GM12878 (cell line): Measurements from ENCODE around the gene IGLL1. TPM values are rescaled to one million over a fixed set of nuclear protein-coding genes. Genes with fewer than 3 reads are reported as not detected.

ENCODE experiments used
- ATAC-seq: fragments of 200-7000 bp; cut with Tn5 transposase; 3 replicates; pipeline ENCODE4 v1.9.1; 2020; ENCODE audit warnings: mild to moderate bottlenecking, moderate library complexity
- BruUV-seq: library from RNA; stranded (reverse); fragments of 400-500 nt; replicated peaks from 2 replicates; lab custom pipeline; 2021; lab: Mats Ljungman, UMichigan
- CTCF ChIA-PET: fragments of 300-600 bp; sonication (Branson Sonifier 250); formaldehyde crosslinking; extraction: SDS; loops from one replicate; lab custom pipeline; 2021; ENCODE audit warnings: inconsistent platforms; lab: Yijun Ruan, JAX
- POLR2A ChIA-PET: fragments of 350-600 bp; formaldehyde crosslinking; extraction: SDS; loops from one replicate; lab custom pipeline; 2021; ENCODE audit warnings: inconsistent platforms; lab: Charles Lee
- RAD21 ChIA-PET: fragments of 300-600 bp; sonication (Branson Sonifier 250); formaldehyde crosslinking; loops from one replicate; lab custom pipeline; 2023; ENCODE audit warnings: antibody characterized with exemption; ENCODE audit not compliant: unreplicated experiment; lab: Charles Lee
- SMC1A ChIA-PET: fragments of 300-600 bp; sonication (Branson Sonifier 250); formaldehyde crosslinking; loops from one replicate; lab custom pipeline; 2023; ENCODE audit not compliant: unreplicated experiment, uncharacterized antibody; lab: Charles Lee
- DNase-seq: peaks from one replicate; pipeline ENCODE4 v3.0.0-alpha.2; 2011; ENCODE audit warnings: low read depth, low spot score
- FAIRE-seq: peaks from 3 replicates; lab custom pipeline; 2011; peaks lifted over from hg19 to GRCh38; lab: Jason Lieb, UNC
- H2AFZ ChIP-seq: 2 replicates; pipeline ENCODE4 v1.6.0; 2011; ENCODE audit warnings: low read depth, low read length, control low read depth; ENCODE audit not compliant: control insufficient read depth
- H3K27ac ChIP-seq: 2 replicates; pipeline ENCODE4 v1.5.1; 2011; ENCODE audit warnings: control low read depth; ENCODE audit not compliant: control insufficient read depth, insufficient read depth
- H3K27me3 ChIP-seq, 2 experiments: replicated peaks in 1 of 2; 2 replicates each; pipeline versions ENCODE4 v1.6.0 to v1.6.1; 2011; ENCODE audit warnings: low read length in 1 of 2; ENCODE audit not compliant: control insufficient read depth in 2 of 2, insufficient read depth in 2 of 2
- H3K36me3 ChIP-seq, 2 experiments: 2 replicates each; pipeline ENCODE4 v1.5.1; 2011; ENCODE audit warnings: low read length in 1 of 2; ENCODE audit not compliant: control insufficient read depth in 2 of 2, insufficient read depth in 2 of 2
- H3K4me1 ChIP-seq: 2 replicates; pipeline ENCODE4 v1.6.1; 2011; ENCODE audit warnings: mild to moderate bottlenecking, low read length, moderate library complexity, mixed read lengths; ENCODE audit not compliant: control insufficient read depth, insufficient read depth
- H3K4me2 ChIP-seq: 2 replicates; pipeline ENCODE4 v1.6.0; 2011; ENCODE audit warnings: control low read depth; ENCODE audit not compliant: control insufficient read depth, insufficient read depth
- H3K4me3 ChIP-seq: fragments of 200-600 bp; sonication (generic); 2 replicates; pipeline ENCODE4 v1.5.1; 2016
- H3K79me2 ChIP-seq: 2 replicates; pipeline ENCODE4 v1.6.0; 2011; ENCODE audit warnings: low read length; ENCODE audit not compliant: control insufficient read depth, insufficient read depth
- H3K9ac ChIP-seq: 2 replicates; pipeline ENCODE4 v1.8.0; 2011; ENCODE audit warnings: low read length, control low read depth, mixed read lengths; ENCODE audit not compliant: control insufficient read depth, insufficient read depth
- H3K9me3 ChIP-seq: replicated peaks from 3 replicates; pipeline ENCODE4 v1.5.1; 2011; ENCODE audit warnings: mild to moderate bottlenecking, low read length; ENCODE audit not compliant: control insufficient read depth, insufficient read depth
- H4K20me1 ChIP-seq: 2 replicates; pipeline ENCODE4 v1.6.0; 2011; ENCODE audit not compliant: control insufficient read depth, insufficient read depth
- BMI1 ChIP-seq: fragments of 450-650 bp; IDR thresholded peaks from 2 replicates; pipeline ENCODE4 v1.6.1; 2016; ENCODE audit warnings: mild to moderate bottlenecking, moderate library complexity, borderline replicate concordance
- CHD1 ChIP-seq: IDR thresholded peaks from 2 replicates; pipeline ENCODE4 v1.6.1; 2012; ENCODE audit warnings: low read depth, low read length, improper control_type of control experiment
- E2F8 ChIP-seq: fragments of 450-650 bp; IDR thresholded peaks from 2 replicates; pipeline ENCODE4 v1.6.1; 2018; ENCODE audit warnings: mild to moderate bottlenecking, low read depth, moderate library complexity; ENCODE audit not compliant: partially characterized antibody
- HDGF ChIP-seq: fragments of 450-650 bp; IDR thresholded peaks from 2 replicates; pipeline ENCODE4 v1.6.1; 2016; ENCODE audit warnings: antibody characterized with exemption
- JUNB ChIP-seq: IDR thresholded peaks from 2 replicates; pipeline ENCODE4 v1.6.1; 2016; ENCODE audit warnings: antibody characterized with exemption, mild to moderate bottlenecking
- NFXL1 ChIP-seq: fragments of 450-650 bp; IDR thresholded peaks from 2 replicates; pipeline ENCODE4 v1.6.1; 2017; ENCODE audit warnings: antibody characterized with exemption, mild to moderate bottlenecking, borderline replicate concordance
- NR2F1 ChIP-seq: fragments of 450-650 bp; conservative IDR thresholded peaks from 2 replicates; pipeline ENCODE4 v1.6.1; 2017; ENCODE audit warnings: mild to moderate bottlenecking
- PAX5 ChIP-seq: IDR thresholded peaks from 2 replicates; pipeline ENCODE4 v1.6.1; 2011; ENCODE audit warnings: low read depth, low read length, borderline replicate concordance
- RAD21 ChIP-seq: IDR thresholded peaks from 2 replicates; pipeline ENCODE4 v1.6.1; 2011; ENCODE audit warnings: mild to moderate bottlenecking, low read depth, low read length, moderate library complexity; ENCODE audit not compliant: insufficient read depth
- RELB ChIP-seq: fragments of 450-650 bp; IDR thresholded peaks from 2 replicates; pipeline ENCODE4 v1.6.1; 2017; ENCODE audit warnings: low read depth, mild to moderate bottlenecking, moderate library complexity
- SREBF1 ChIP-seq: IDR thresholded peaks from 2 replicates; pipeline ENCODE4 v1.6.1; 2012; ENCODE audit warnings: mild to moderate bottlenecking, low read length
- YBX1 ChIP-seq: fragments of 450-650 bp; IDR thresholded peaks from 2 replicates; pipeline ENCODE4 v1.6.1; 2016; ENCODE audit warnings: antibody characterized with exemption
- ZNF274 ChIP-seq: IDR thresholded peaks from one replicate; pipeline ENCODE4 v1.8.0; 2011; ENCODE audit not compliant: insufficient read length, insufficient read depth
- ZNF384 ChIP-seq: IDR thresholded peaks from 2 replicates; pipeline ENCODE4 v1.6.1; 2012; ENCODE audit warnings: low read depth, mild to moderate bottlenecking, low read length, improper control_type of control experiment, borderline replicate concordance
- ZZZ3 ChIP-seq: IDR thresholded peaks from 2 replicates; pipeline ENCODE4 v1.6.1; 2011; ENCODE audit warnings: low read depth; ENCODE audit not compliant: control insufficient read depth, insufficient read length
- WGBS: methylation state at CpG from one replicate; pipeline ENCODE4 v1.1.6; 2016; ENCODE audit warnings: low lambda C conversion rate; ENCODE audit not compliant: insufficient replicate concordance, insufficient coverage; ENCODE audit errors: missing lambda C conversion rate; 5-methylcytosine and 5-hydroxymethylcytosine counted together
- in situ Hi-C: fragments of 300-500 bp; cut with MboI; formaldehyde crosslinking; loops from 9 replicates; pipeline ENCODE4 v1.14.3; 2018; ENCODE audit warnings: mixed read lengths
- intact Hi-C: fragments of 100-400 bp; cut with micrococcal nuclease; formaldehyde crosslinking; loops from one replicate; pipeline ENCODE4 v1.14.2; 2022; ENCODE audit not compliant: unreplicated experiment
- polyA plus RNA-seq, 11 experiments: library from polyadenylated mRNA; depleted of rRNA in 4 of 11; unstranded in 6 of 11; stranded (reverse) in 5 of 11; fragments of >200 nt; fragmentation: Nextera tagmentation in 4 of 11; fragmentation: Illumina TruSeq in 1 of 11; extraction: Ambion mirVana in 4 of 11; extraction: Trizol in 1 of 11; gene quantifications; 1 replicate in 1 of 11; 2 replicates in 10 of 11; pipeline versions ENCODE4 v1.2.1 to v1.2.3, GENCODE V29; 2011 to 2016; ENCODE audit warnings: inconsistent platforms in 2 of 11, missing spikeins in 2 of 11, low read depth in 1 of 11
- total RNA-seq, 4 experiments: library from RNA; depleted of rRNA in 3 of 4; stranded (reverse); fragments of >200 nt in 3 of 4; fragmentation: Illumina TruSeq in 1 of 4; extraction: Trizol in 1 of 4; gene quantifications; 2 replicates each; pipeline versions ENCODE4 v1.2.1 to v1.2.3, GENCODE V29; 2013 to 2021
- TF ChIP-seq, protein P1 (sequence below): fragments of 450-650 bp; IDR thresholded peaks from 2 replicates; pipeline ENCODE4 v1.6.1; 2017; ENCODE audit warnings: mild to moderate bottlenecking

Gene IGLL1
- total and polyA plus RNA-seq, 10 of the 15 experiments (the other 5 are each of a cell fraction or from before 2014, with no cell fraction given): not detected

DNA sequence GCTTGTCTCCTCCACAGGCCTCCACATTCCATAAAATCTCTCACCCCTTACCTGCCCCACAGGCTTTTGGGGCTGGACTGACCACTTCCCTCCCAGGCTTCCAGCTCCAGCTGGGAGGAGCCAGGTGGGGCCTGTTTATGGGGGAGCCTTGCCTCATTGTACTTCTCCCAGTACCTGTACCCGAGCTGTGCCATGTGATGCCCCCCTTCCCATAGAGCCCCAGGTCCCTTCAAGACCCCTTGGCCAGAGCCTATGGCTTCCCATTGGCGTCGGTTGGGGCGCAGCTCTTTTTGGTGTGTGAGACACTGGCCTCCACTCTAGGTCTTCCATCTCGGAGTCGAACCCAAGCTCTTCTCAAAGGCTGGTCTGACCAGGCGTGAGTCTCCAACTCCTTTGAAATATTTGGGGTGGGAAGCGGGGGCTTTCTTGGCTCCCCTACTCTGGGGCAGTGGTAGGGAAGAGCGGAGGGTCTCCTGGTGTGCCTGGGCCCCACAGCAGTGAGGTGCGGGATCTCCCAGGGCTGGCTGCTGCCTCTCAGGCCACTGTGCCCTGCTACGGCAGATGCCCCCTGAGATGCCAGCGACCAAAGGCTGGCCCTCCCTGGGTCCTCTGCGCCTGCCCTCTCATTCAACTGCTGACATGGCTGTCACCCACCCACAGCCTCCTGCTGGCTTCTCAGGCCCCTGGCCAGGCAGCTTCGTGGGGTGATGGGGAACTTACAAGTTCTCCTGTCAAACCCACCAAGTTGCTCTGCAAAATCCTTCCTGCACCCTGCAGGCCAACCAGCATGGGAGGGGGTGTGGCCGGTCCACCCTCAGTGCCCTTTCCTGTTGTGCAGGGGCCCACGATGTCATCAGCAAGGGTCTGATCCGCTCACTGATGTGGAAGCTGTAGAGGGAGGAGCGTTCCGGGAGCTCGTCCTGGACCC, 26.4 kb upstream of the IGLL1 start:
- Histone ChIP-seq H3K4me1 (no peaks in the 10 kb centered on the region), H2AFZ (no peak overlapping the region), H3K4me2 (no peak overlapping the region), H3K4me3 (no peak overlapping the region), H4K20me1 (no peaks in the 10 kb centered on the region), H3K36me3 (no peaks in the 10 kb centered on the region), H3K9ac (no peak overlapping the region), H3K79me2 (no peaks in the 10 kb centered on the region), H3K27me3 (peaks cover 0 to 2% of the 10 kb centered on the region in 2 experiments; a peak in 1 of 4 replicates), H3K9me3 (no peaks in the 10 kb centered on the region), H3K27ac (no peak overlapping the region)
- no peak for DNase-seq
- ChIA-PET POLR2A (interaction anchor here (0.5 kb wide), 2 partner anchors 46 to 1193 kb away, joined by 5 read pairs; no protein-coding TSS in a partner anchor), RAD21 (no interaction called here), SMC1A (no interaction called here), CTCF (interaction anchor here (1.0 kb wide), 1 partner anchor 316 kb away, joined by 3 read pairs; no protein-coding TSS in a partner anchor)
- 39% methylated on average over 20 of the region's 20 CpGs for WGBS
- no peak for FAIRE-seq
- no TSS peak for BruUV-seq
- no peak for ATAC-seq
- in situ Hi-C loops (loop anchor here (5.0 kb wide), 1 partner anchor 51 kb away; no protein-coding TSS in a partner anchor), intact Hi-C loops (no loop called here)
- no peak for TF ChIP-seq ZNF274
- no peak for TF ChIP-seq RAD21
- TF ChIP-seq ZNF384: no peak
- TF ChIP-seq HDGF: no peak
- no peak for TF ChIP-seq CHD1
- TF ChIP-seq NFXL1: no peak
- TF ChIP-seq BMI1: no peak
- TF ChIP-seq SREBF1: no peak
- TF ChIP-seq RELB: no peak
- no peak for TF ChIP-seq YBX1
- no peak for TF ChIP-seq NR2F1
- TF ChIP-seq E2F8: no peak
- no peak for TF ChIP-seq JUNB
- TF ChIP-seq ZZZ3: no peak
- TF ChIP-seq, protein P1, sequence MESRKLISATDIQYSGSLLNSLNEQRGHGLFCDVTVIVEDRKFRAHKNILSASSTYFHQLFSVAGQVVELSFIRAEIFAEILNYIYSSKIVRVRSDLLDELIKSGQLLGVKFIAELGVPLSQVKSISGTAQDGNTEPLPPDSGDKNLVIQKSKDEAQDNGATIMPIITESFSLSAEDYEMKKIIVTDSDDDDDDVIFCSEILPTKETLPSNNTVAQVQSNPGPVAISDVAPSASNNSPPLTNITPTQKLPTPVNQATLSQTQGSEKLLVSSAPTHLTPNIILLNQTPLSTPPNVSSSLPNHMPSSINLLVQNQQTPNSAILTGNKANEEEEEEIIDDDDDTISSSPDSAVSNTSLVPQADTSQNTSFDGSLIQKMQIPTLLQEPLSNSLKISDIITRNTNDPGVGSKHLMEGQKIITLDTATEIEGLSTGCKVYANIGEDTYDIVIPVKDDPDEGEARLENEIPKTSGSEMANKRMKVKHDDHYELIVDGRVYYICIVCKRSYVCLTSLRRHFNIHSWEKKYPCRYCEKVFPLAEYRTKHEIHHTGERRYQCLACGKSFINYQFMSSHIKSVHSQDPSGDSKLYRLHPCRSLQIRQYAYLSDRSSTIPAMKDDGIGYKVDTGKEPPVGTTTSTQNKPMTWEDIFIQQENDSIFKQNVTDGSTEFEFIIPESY: no peak
- no peak for TF ChIP-seq PAX5
